Dermis blood vessel endothelial cell (primary cell): ENCODE data around the gene HYOU1. TPM values are rescaled to one million over a fixed set of nuclear protein-coding genes. Genes with fewer than 3 reads are reported as not detected.
"Not testable (repeated sequence)": the region's sequence is repeated elsewhere in the genome, so short reads cannot be mapped to it uniquely, and the experiment has no call there.

Source experiments
- DNase-seq: peaks from one replicate; pipeline ENCODE4 v3.0.0; 2010
- total RNA-seq: library from RNA; depleted of rRNA; stranded (reverse); fragments of >200 nt; gene quantifications from 2 replicates; pipeline ENCODE4 v1.2.3, GENCODE V29; 2014

Gene HYOU1
- total RNA-seq, 1 donor from 2014 or later = 194 TPM

GRCh38 chr11:119042927-119043326 lies 14.1 kb downstream of the HYOU1 start:
- no peak for DNase-seq

GRCh38 chr11:119041821-119042514 lies 15.0 kb downstream of the HYOU1 start:
- DNase-seq = no peak

DNA sequence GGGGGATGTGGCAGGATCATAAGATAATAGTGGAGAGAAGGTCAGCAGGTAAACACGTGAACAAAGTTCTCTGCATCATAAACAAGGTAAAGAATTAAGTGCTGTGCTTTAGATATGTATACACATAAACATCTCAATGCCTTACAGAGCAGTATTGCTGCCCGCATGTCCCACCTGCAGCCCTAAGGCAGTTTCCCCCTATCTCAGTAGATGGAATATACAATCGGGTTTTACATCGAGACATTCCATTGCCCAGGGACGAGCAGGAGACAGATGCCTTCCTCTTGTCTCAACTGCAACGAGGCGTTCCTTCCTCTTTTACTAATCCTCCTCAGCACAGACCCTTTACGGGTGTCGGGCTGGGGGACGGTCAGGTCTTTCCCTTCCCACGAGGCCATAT lies 17.5 kb downstream of the HYOU1 start:
- not testable (repeated sequence) for DNase-seq

GRCh38 chr11:119038884-119039283 lies 18.1 kb downstream of the HYOU1 start:
- no peak for DNase-seq

- DNase-seq = no peak
Measured at GRCh38 chr11:119034813-119035212, 22.2 kb downstream of the HYOU1 start.

- DNase-seq = not testable (repeated sequence)
Measured at GRCh38 chr11:119033421-119033820, 23.6 kb downstream of the HYOU1 start.

DNA sequence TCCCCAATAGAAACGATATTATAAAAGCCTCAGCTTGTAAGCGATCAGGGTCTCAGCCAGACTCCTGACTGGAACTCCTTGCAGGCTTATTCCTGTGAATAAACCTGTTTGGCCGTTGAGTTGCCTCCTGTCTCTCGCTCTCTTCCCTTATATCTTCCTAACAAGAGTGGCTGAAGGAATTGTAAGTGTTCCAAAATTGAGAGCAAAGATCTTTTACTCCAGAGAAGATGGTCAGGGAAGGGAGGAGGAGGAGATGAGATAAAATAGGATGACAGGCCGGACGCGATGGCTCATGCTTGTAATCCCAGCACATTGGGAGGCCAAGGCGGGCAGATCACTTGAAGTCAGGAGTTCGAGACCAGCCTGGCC lies 25.1 kb downstream of the HYOU1 start:
- no peak for DNase-seq

DNA sequence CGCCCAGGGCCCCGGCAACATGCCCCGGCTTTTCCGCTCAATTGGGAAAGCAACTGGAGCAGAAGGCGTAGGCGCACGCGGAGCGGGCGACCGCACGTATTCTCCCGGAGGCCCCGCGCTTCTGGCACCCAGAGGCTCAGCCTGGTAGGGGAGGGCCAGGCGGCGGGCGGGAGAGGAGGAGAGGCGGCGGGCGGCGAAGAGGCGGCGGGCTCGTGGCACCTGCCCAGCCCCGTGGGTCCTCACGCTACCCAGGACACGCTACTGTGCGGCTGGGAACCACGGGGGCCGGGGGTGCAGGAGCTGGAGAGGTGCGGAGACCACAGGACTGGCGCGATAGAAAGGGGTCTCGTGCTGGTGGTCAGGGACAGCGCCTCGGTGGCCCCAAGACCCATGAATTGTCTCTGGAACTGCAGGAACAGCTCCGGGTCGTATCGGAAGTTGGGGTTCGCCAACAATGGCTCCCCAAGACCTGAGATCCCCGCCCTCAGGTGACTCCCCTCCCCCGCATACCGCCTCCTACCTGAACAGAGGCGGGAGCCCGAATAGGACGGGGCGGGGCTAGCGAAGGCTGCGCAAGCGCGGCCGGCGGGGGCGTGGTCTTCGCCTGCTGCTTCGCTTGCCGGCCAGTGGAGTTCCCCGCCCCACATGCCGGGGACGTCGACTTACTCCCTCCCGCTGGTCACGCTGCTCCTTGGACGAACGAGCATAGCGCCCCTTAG lies 26.5 kb downstream of the HYOU1 start, which contains the start of gene SLC37A4:
Gene SLC37A4, minus strand, starts transcription at position 549 of the 719 bp plus-strand sequence.
- DNase-seq = peak; percentile 99

DNA sequence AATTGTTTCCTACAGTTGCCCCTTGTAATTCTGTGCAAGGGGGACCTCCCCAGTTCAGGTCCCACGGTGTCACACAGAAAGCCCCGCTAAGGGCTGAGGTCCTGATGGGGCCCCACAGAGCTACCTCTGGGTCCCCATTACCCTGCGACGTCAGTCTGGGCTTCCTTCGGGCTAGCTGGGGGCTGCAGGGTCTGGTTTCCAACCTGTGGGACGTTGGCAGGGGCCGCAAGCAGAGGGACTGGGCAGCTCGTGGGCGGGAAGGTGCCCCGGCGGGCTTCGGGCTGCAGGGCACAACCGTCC lies 27.0 kb downstream of the HYOU1 start:
- no peak for DNase-seq

DNA sequence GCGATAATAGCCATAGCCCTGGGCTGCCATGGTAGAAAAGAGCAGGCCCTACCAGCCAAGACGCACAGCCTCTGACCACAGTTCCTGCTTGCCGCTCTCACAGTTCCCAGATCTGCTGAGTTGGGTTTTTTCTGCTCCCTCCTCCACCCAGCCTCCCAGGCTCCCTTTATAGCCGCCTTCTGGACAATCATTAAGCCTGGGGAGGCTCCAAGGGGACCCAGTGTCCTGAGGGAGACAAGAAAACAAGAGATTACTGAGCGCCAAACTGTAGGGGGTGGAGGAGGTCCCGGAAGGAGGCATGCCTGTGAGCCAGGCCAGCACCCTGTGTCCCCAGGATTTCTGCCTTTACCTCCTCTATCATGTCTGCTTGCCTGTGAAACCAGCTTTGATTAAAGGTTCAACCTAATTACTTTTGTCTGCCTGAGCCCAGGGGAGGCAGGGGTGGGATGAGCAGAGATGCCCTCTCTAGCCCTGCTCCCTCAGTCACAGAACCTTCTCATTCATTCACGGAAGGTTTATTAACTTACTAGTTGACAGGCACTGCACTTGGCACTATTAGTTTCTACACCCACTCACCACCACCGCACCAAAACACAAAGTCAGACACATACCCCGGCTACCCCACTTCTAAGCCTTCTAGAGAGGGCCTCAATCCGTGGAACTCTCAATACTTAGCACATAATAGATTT lies 27.5 kb downstream of the HYOU1 start:
- DNase-seq = no peak

DNA sequence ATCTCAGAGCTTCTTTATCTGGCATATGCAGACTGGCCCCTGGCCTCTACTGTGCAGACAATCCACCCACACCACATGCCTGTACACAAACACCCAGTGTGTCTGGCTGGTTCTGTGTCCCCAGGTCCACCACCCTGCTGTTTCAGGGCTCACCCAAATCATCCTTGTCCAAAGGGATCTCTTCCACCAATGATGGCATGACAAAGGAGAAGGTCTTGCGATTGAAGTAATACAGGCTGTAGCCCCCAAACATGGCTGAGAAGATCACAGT lies 28.0 kb downstream of the HYOU1 start:
- DNase-seq = no peak

- DNase-seq = no peak
Measured at GRCh38 chr11:119028346-119029068, 28.5 kb downstream of the HYOU1 start.

GRCh38 chr11:119027561-119028345 lies 29.3 kb downstream of the HYOU1 start:
- DNase-seq = no peak

DNA sequence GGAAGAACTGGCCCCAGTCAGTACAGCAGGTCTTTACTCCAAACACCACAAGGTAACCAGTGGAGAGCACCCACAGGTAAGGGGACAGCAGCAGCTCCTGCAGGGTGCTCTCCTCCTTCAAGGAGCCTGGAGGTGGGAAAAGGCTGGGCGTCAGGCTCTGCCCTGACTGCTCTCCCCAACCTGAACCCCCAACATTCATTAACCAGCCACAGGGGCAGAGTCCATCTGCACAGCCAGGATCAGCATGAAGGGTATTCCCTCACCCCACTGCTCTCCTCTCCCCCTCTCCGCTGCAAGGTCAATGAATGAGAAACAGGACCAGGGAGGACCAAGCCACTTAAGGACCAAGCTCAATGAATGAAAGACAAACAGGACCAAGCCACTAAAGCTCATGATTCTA lies 30.0 kb downstream of the HYOU1 start:
- DNase-seq = no peak

- DNase-seq = no peak
Measured at GRCh38 chr11:119025978-119026766, 30.8 kb downstream of the HYOU1 start.

- no peak for DNase-seq
Measured at GRCh38 chr11:119025541-119025940, 31.5 kb downstream of the HYOU1 start.

DNA sequence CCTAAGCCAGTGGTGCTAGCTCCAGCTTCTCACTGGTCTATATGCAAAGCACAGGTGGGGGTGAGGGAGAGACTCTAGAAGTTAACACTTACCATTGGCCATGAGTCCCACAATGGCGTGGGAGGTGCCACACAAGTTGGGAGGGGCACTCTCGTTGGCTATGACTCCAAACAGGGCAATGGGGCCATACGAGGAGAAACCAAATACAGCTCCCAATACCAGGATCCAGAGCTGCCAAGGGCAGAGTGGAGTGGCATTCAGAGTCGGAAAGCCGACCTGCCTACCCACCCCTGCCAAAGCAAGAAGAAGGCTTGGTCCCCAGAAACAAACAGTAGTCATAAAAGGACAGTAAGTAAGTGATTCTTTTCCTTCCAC lies 31.9 kb downstream of the HYOU1 start:
- DNase-seq = no peak

DNA sequence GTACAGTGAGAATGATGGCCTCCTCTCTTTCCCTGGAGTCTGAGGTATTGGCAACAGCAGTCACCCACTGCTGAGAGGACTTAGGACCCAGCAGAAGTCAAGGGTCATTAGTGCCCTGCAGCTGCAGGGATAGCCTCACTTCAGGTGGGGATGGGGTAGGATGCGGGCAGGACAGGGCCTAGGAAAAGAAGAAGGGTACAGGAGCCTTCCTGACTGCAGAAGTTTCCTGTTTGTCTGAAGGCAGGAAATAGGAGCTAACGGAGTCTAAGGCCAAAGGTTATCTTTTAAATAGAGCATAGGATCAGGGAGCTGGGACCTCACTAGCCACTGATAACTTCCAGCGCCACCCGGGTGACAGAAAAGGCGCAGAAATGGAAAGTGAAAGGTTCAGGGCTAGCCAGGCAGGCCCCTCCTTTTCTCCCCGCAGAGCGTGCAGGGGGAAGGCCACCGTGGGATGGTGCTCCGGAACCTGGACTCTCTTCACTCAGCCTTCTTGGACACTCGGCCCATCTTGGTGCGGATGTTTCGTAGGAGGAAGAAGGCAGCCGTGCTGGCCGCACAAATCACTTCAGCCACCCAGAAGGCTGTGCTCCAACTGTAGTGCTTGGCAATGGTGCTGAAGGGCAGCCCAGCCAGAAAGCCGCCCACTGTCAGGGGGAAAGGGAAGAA lies 32.4 kb downstream of the HYOU1 start:
- DNase-seq = no peak

DNA sequence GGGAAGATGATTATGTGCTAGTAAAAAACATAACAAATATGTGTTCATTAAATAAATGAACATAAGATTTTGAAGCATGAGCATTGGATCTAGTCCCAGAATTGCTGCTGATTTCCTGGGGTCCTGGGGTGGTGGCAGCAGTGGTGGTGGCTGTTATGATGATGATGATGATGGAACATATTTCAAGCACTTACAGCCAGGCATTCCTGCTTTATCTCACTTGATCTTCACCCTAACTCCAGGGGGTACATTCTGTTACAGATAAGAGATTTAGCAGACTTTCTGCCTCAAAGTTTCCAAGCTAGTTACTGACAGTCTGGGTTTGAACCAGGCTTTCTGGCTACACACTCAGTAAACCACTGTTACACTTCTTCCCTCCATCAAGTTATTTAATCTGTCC lies 33.3 kb downstream of the HYOU1 start:
- DNase-seq = no peak

DNA sequence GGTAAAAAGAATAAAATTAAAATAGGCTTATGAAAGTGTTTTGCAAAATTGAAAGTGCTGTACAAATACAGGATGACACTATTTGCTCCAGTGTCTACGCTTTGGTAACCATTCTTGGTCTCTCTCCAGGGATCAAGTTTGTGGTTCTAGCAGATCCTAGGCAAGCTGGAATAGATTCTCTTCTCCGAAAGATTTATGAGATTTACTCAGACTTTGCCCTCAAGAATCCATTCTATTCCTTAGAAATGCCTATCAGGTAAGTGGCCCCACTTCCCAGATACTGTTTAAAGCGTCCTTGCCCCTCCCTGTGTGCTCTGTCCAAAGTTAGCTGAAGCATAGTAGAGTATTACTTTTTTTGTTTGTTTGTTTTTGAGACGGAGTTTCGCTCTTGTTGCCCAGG lies 35.4 kb downstream of the HYOU1 start:
- no peak for DNase-seq

- no peak for DNase-seq
Measured at GRCh38 chr11:119019996-119020395, 37.0 kb downstream of the HYOU1 start.
